ENCODE measurements around the gene SYNCRIP.

Gene SYNCRIP

GRCh38 chr6:85675030-85675819 is 32.5 kb upstream of the SYNCRIP start:
- DNase-seq (ENCODE audit: low read depth, low spot score), result no peak
- no peaks in the 10 kb centered on the region for H3K9me3 ChIP-seq (ENCODE audit: insufficient read depth, low read length)
- no peaks in the 10 kb centered on the region for H3K4me1 ChIP-seq (ENCODE audit: insufficient read depth, insufficient read length)
- H3K9ac ChIP-seq (ENCODE audit: insufficient read length, low read depth), result no peak overlapping the region
- peak overlapping the region; percentile 19 for H3K4me3 ChIP-seq (ENCODE audit: insufficient read length, low read depth)
- H3K36me3 ChIP-seq (ENCODE audit: insufficient read depth, insufficient read length, low read length), result peaks cover 40% of the 10 kb centered on the region
- H3K27me3 ChIP-seq (ENCODE audit: insufficient read depth, insufficient read length), result no peaks in the 10 kb centered on the region
- no peak for TF ChIP-seq YY1 (IDR thresholded peaks at IDR 0.05; ENCODE audit: insufficient read depth, insufficient read length)
- TF ChIP-seq SUZ12 (IDR thresholded peaks at IDR 0.05; ENCODE audit: extremely low read depth, insufficient read depth, insufficient read length), result no peak
- TF ChIP-seq ZNF274 (IDR thresholded peaks at IDR 0.05; ENCODE audit: low read depth, low read length), result no peak

GRCh38 chr6:85674604-85675003 is 31.9 kb upstream of the SYNCRIP start:
- no peak overlapping the region for H3K9ac ChIP-seq (ENCODE audit: insufficient read length, low read depth)
- no peak overlapping the region for H3K4me3 ChIP-seq (ENCODE audit: insufficient read length, low read depth)
- no peaks in the 10 kb centered on the region for H3K27me3 ChIP-seq (ENCODE audit: insufficient read depth, insufficient read length)
- H3K9me3 ChIP-seq (ENCODE audit: insufficient read depth, low read length), result no peaks in the 10 kb centered on the region
- H3K36me3 ChIP-seq (ENCODE audit: insufficient read depth, insufficient read length, low read length), result peaks cover 40% of the 10 kb centered on the region
- H3K4me1 ChIP-seq (ENCODE audit: insufficient read depth, insufficient read length), result no peaks in the 10 kb centered on the region
- TF ChIP-seq ZNF274 (IDR thresholded peaks at IDR 0.05; ENCODE audit: low read depth, low read length) (no peak), SUZ12 (IDR thresholded peaks at IDR 0.05; ENCODE audit: extremely low read depth, insufficient read depth, insufficient read length) (no peak), YY1 (IDR thresholded peaks at IDR 0.05; ENCODE audit: insufficient read depth, insufficient read length) (no peak)
- DNase-seq (ENCODE audit: low read depth, low spot score), result no peak

DNA sequence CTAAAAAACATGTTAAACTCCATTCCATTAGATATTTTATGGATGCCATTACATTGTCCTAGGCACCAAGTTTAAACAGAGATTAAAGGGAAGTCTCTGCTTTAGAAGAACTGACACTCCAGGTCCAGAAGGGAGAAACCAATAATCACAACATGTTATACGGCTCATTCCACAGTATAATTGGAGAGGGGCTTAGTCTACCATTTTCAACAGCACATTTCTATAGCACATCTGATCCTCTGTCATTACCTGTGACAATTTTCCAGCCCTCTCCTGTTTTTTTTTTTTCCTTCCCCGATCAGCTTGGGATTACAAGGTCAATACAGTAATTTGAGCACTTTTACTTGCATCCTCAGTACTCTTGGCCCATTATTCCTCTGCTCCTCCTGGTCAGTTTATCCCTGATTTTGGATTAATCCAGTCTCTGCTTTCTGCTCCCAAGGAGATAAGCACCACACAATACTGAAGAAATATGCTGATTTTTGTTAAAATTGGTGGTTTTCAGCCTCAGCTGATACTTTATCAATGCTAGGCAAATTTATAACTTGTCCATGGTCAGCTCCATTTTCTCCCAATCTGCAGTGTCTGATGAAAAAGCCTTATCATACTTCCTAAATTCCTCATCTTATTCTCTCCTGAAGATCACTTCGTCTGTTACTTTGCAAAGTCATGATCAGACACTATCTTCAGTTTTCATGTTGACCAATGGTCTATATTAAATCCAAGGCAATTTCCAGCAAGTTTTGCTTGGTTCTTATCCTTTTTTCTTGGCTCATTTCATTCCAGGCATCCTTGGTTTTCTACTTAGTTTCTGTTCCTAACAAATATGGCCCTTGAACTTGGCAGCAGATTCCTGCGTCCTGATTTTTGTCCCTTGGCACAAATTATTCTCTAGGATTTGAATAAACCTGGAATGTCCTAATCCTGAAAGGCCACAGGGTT is 30.8 kb upstream of the SYNCRIP start:
- no peak for DNase-seq (ENCODE audit: low read depth, low spot score)
- H3K9ac ChIP-seq (ENCODE audit: insufficient read length, low read depth), result no peak overlapping the region
- H3K36me3 ChIP-seq (ENCODE audit: insufficient read depth, insufficient read length, low read length), result peaks cover 40% of the 10 kb centered on the region
- no peaks in the 10 kb centered on the region for H3K27me3 ChIP-seq (ENCODE audit: insufficient read depth, insufficient read length)
- TF ChIP-seq SUZ12 (IDR thresholded peaks at IDR 0.05; ENCODE audit: extremely low read depth, insufficient read depth, insufficient read length) (no peak), ZNF274 (IDR thresholded peaks at IDR 0.05; ENCODE audit: low read depth, low read length) (no peak), YY1 (IDR thresholded peaks at IDR 0.05; ENCODE audit: insufficient read depth, insufficient read length) (no peak)
- H3K9me3 ChIP-seq (ENCODE audit: insufficient read depth, low read length), result no peaks in the 10 kb centered on the region
- H3K4me1 ChIP-seq (ENCODE audit: insufficient read depth, insufficient read length), result no peaks in the 10 kb centered on the region
- no peak overlapping the region for H3K4me3 ChIP-seq (ENCODE audit: insufficient read length, low read depth)

GRCh38 chr6:85672623-85673022 is 29.9 kb upstream of the SYNCRIP start:
- Histone ChIP-seq H3K4me1 (ENCODE audit: insufficient read depth, insufficient read length) (no peaks in the 10 kb centered on the region), H3K4me3 (ENCODE audit: insufficient read length, low read depth) (no peak overlapping the region), H3K9me3 (ENCODE audit: insufficient read depth, low read length) (no peaks in the 10 kb centered on the region), H3K36me3 (ENCODE audit: insufficient read depth, insufficient read length, low read length) (peaks cover 32% of the 10 kb centered on the region), H3K9ac (ENCODE audit: insufficient read length, low read depth) (no peak overlapping the region), H3K27me3 (ENCODE audit: insufficient read depth, insufficient read length) (no peaks in the 10 kb centered on the region)
- no peak for DNase-seq (ENCODE audit: low read depth, low spot score)
- no peak for TF ChIP-seq YY1 (IDR thresholded peaks at IDR 0.05; ENCODE audit: insufficient read depth, insufficient read length)
- no peak for TF ChIP-seq SUZ12 (IDR thresholded peaks at IDR 0.05; ENCODE audit: extremely low read depth, insufficient read depth, insufficient read length)
- TF ChIP-seq ZNF274 (IDR thresholded peaks at IDR 0.05; ENCODE audit: low read depth, low read length), result no peak

DNA sequence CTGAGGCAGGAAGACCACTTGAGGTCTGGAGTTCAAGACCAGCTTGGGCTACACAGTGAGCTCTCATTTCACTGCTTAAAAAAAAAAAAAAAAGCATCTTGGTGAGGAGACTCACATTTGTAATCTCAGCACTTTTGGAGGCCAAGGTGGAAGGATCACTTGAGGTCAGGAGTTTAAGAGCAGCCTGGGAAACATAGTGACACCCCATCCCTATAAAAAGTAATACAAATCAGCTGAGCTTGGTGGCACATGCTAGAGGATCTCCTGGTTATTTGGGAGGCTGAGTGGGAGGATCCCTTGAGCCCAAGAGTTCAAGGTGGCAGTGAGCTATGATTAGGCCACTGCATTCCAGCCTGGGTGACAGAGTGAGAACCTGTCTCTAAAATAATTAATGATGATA is 29.4 kb upstream of the SYNCRIP start:
- TF ChIP-seq ZNF274 (IDR thresholded peaks at IDR 0.05; ENCODE audit: low read depth, low read length), result no peak
- TF ChIP-seq YY1 (IDR thresholded peaks at IDR 0.05; ENCODE audit: insufficient read depth, insufficient read length), result no peak
- no peak for TF ChIP-seq SUZ12 (IDR thresholded peaks at IDR 0.05; ENCODE audit: extremely low read depth, insufficient read depth, insufficient read length)
- no peak for DNase-seq (ENCODE audit: low read depth, low spot score)

DNA sequence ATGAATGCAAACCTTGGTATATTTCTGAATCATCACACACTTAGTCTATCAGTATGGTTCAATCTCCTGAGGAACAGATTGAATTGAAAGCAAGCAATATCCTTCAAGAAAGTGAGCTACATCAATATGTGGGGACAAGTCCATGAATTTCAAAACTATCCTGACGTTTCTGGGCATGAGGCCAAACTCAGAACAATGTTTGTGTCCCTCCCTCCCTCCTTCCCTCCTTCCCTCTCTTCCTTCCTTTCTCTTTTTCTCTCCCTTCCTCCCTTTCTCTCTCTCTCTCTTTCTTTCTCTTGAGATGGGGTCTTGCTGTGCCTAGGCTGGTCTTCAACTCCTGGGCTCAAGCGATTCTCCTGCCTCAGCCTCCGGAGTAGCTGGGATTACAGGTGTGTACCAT is 27.9 kb upstream of the SYNCRIP start:
- TF ChIP-seq YY1 (IDR thresholded peaks at IDR 0.05; ENCODE audit: insufficient read depth, insufficient read length), result no peak
- no peak for TF ChIP-seq ZNF274 (IDR thresholded peaks at IDR 0.05; ENCODE audit: low read depth, low read length)
- TF ChIP-seq SUZ12 (IDR thresholded peaks at IDR 0.05; ENCODE audit: extremely low read depth, insufficient read depth, insufficient read length), result no peak
- no peak overlapping the region for H3K9ac ChIP-seq (ENCODE audit: insufficient read length, low read depth)
- no peak for DNase-seq (ENCODE audit: low read depth, low spot score)
- H3K36me3 ChIP-seq (ENCODE audit: insufficient read depth, insufficient read length, low read length), result peaks cover 12% of the 10 kb centered on the region
- no peaks in the 10 kb centered on the region for H3K9me3 ChIP-seq (ENCODE audit: insufficient read depth, low read length)
- no peaks in the 10 kb centered on the region for H3K4me1 ChIP-seq (ENCODE audit: insufficient read depth, insufficient read length)
- H3K27me3 ChIP-seq (ENCODE audit: insufficient read depth, insufficient read length), result no peaks in the 10 kb centered on the region
- H3K4me3 ChIP-seq (ENCODE audit: insufficient read length, low read depth), result no peak overlapping the region

More for the DNA sequence above, 29.4 kb upstream of the SYNCRIP start:
- H3K27me3 ChIP-seq (ENCODE audit: insufficient read depth, insufficient read length), result no peaks in the 10 kb centered on the region
- no peak overlapping the region for H3K4me3 ChIP-seq (ENCODE audit: insufficient read length, low read depth)
- no peaks in the 10 kb centered on the region for H3K9me3 ChIP-seq (ENCODE audit: insufficient read depth, low read length)
- H3K9ac ChIP-seq (ENCODE audit: insufficient read length, low read depth), result no peak overlapping the region
- H3K4me1 ChIP-seq (ENCODE audit: insufficient read depth, insufficient read length), result no peaks in the 10 kb centered on the region
- H3K36me3 ChIP-seq (ENCODE audit: insufficient read depth, insufficient read length, low read length), result peaks cover 26% of the 10 kb centered on the region

DNA sequence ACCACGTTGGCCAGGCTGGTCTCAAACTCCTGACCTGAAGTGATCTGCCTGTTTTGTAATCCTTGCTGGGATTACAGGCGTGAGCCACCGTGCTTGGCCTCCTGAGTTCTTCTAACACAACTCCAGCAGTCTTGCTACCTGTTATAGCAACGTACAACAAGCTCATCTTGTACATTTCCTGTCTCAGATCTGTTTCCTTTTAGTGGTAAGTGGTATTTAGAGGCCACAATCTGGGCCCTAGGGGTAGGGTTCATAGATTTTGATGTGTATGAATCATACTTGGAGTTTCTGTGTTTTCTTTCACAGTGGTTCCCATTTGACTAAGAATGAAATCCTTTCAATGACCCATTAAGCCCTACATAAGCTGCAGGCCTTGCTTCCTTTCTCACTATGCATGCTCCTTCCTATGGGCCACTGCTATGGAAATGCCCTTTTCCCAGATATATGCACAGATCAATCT is 27.1 kb upstream of the SYNCRIP start:
- H3K27me3 ChIP-seq (ENCODE audit: insufficient read depth, insufficient read length), result no peaks in the 10 kb centered on the region
- H3K9me3 ChIP-seq (ENCODE audit: insufficient read depth, low read length), result no peaks in the 10 kb centered on the region
- no peaks in the 10 kb centered on the region for H3K4me1 ChIP-seq (ENCODE audit: insufficient read depth, insufficient read length)
- TF ChIP-seq ZNF274 (IDR thresholded peaks at IDR 0.05; ENCODE audit: low read depth, low read length) (no peak), SUZ12 (IDR thresholded peaks at IDR 0.05; ENCODE audit: extremely low read depth, insufficient read depth, insufficient read length) (no peak), YY1 (IDR thresholded peaks at IDR 0.05; ENCODE audit: insufficient read depth, insufficient read length) (no peak)
- no peak overlapping the region for H3K4me3 ChIP-seq (ENCODE audit: insufficient read length, low read depth)
- H3K36me3 ChIP-seq (ENCODE audit: insufficient read depth, insufficient read length, low read length), result peaks cover 8% of the 10 kb centered on the region
- DNase-seq (ENCODE audit: low read depth, low spot score), result peak; percentile 52
- no peak overlapping the region for H3K9ac ChIP-seq (ENCODE audit: insufficient read length, low read depth)

Measured in NT2/D1 (cell line).